SU-DHL-6 (cell line): ENCODE data around the gene DNAH9.

Experiments used
- H2AFZ ChIP-seq: fragments of 200-600 bp; sonication (generic); 2 replicates; pipeline ENCODE4 v1.6.1; 2014; ENCODE audit warnings: low read depth, mild to moderate bottlenecking, moderate library complexity, mixed read lengths, antibody characterized with exemption, low read length; ENCODE audit not compliant: severe bottlenecking
- H3F3A ChIP-seq: fragments of 200-600 bp; shearing (Covaris generic); 2 replicates; pipeline ENCODE4 v1.6.0; 2016; ENCODE audit warnings: antibody characterized with exemption, mild to moderate bottlenecking; ENCODE audit not compliant: insufficient read depth
- H3K27ac ChIP-seq: fragments of 200-600 bp; sonication (generic); 2 replicates; pipeline ENCODE4 v1.5.1; 2016; ENCODE audit warnings: low read depth, mild to moderate bottlenecking, low read length, moderate library complexity, mixed read lengths
- H3K27me3 ChIP-seq: fragments of 200-600 bp; sonication (generic), shearing (Covaris generic); 2 replicates; pipeline ENCODE4 v1.6.0; 2014; ENCODE audit warnings: mild to moderate bottlenecking, low read length
- H3K36me3 ChIP-seq: fragments of 200-600 bp; sonication (generic); 2 replicates; pipeline ENCODE4 v1.6.1; 2014; ENCODE audit warnings: mild to moderate bottlenecking, low read length, mixed read lengths
- H3K4me2 ChIP-seq: fragments of 300-600, 200-600 bp; shearing (Covaris generic), sonication (generic); 2 replicates; pipeline ENCODE4 v1.6.0; 2014; ENCODE audit warnings: low read length, low read depth, mild to moderate bottlenecking; ENCODE audit not compliant: poor library complexity, severe bottlenecking
- H3K4me3 ChIP-seq: fragments of 200-600 bp; sonication (generic); 2 replicates; pipeline ENCODE4 v1.5.1; 2014; ENCODE audit warnings: antibody characterized with exemption, low read length, mild to moderate bottlenecking, mixed read lengths; ENCODE audit not compliant: insufficient read depth, poor library complexity, severe bottlenecking
- H3K79me2 ChIP-seq: fragments of 200-600 bp; sonication (generic); 2 replicates; pipeline ENCODE4 v1.6.1; 2014; ENCODE audit warnings: mild to moderate bottlenecking, low read length, moderate library complexity; ENCODE audit not compliant: insufficient read depth
- H3K9ac ChIP-seq: fragments of 200-600 bp; sonication (generic); 2 replicates; pipeline ENCODE4 v1.7.0; 2014; ENCODE audit warnings: mild to moderate bottlenecking, low read length
- H3K9me2 ChIP-seq: fragments of 200-600 bp; sonication (generic); replicated peaks from 2 replicates; pipeline ENCODE4 v1.6.1; 2014; ENCODE audit warnings: low read length; ENCODE audit not compliant: insufficient read depth
- H3K9me3 ChIP-seq: fragments of 200-600 bp; sonication (generic); 2 replicates; pipeline ENCODE4 v1.6.1; 2014; ENCODE audit warnings: low read length, mixed read lengths; ENCODE audit not compliant: insufficient read depth
- H4K20me1 ChIP-seq: fragments of 200-600 bp; sonication (generic); 2 replicates; pipeline ENCODE4 v1.6.1; 2014; ENCODE audit warnings: low read depth, mild to moderate bottlenecking, antibody characterized with exemption, low read length, moderate library complexity, mixed read lengths
- EZH2phosphoT487 ChIP-seq: fragments of 200-600 bp; sonication (generic), shearing (Covaris generic); conservative IDR thresholded peaks from 2 replicates; pipeline ENCODE4 v1.6.1; 2018; ENCODE audit warnings: mild to moderate bottlenecking, antibody characterized with exemption, low read length, moderate library complexity, mixed read lengths
- TF ChIP-seq, protein P1 (sequence below): fragments of 200-600 bp; sonication (generic); IDR thresholded peaks from one replicate; pipeline ENCODE4 v1.5.1; 2017; ENCODE audit warnings: antibody characterized with exemption, mild to moderate bottlenecking, low read length, moderate library complexity; ENCODE audit not compliant: insufficient read depth, poor library complexity, severe bottlenecking

DNAH9 gene

DNA sequence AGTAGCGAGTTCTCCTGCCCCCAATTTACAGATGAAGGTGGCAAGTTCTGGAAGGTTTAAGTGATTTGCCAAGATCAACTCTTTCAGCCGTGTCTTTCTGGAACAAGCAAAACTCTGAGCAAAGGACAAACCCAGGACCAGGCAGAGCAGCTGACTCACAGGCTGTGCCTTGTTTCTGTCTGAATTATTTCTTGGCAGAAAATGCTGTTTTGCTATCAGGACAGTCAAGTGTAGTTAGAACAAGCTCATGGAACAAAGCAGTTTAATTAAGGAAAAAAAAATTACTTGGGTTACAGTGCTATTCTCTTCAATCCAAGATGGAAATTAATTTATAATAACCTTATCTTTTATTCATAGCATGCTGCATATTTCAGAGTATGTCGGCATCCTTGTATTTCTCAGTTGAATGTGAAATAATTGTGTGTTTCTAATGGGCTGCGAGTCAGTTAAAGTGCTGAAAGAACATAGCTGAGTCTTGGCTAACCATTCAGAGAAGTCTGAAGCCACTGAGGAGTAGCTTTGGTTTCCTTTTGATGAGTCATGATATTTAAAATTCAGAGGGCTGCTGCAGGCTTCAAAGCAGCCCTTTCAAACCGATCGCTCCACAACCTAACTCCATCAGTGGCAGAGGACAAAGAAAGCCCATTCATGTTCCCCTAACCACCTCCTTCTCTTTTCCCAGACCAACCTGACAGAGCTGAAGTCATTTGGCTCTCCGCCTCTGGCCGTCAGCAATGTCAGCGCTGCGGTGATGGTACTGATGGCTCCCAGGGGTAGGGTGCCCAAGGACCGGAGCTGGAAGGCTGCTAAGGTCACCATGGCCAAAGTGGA lies 255.3 kb downstream of the DNAH9 start:
- no peak overlapping the region for H2AFZ ChIP-seq
- H3K27me3 ChIP-seq, result no peaks in the 10 kb centered on the region
- no peaks in the 10 kb centered on the region for H3K79me2 ChIP-seq
- no peaks in the 10 kb centered on the region for H3K9me2 ChIP-seq
- H3K9ac ChIP-seq, result no peak overlapping the region
- H3K9me3 ChIP-seq, result no peaks in the 10 kb centered on the region
- no peak overlapping the region for H3K27ac ChIP-seq
- H3F3A ChIP-seq, result no peaks in the 10 kb centered on the region
- no peaks in the 10 kb centered on the region for H4K20me1 ChIP-seq
- TF ChIP-seq, protein P1, sequence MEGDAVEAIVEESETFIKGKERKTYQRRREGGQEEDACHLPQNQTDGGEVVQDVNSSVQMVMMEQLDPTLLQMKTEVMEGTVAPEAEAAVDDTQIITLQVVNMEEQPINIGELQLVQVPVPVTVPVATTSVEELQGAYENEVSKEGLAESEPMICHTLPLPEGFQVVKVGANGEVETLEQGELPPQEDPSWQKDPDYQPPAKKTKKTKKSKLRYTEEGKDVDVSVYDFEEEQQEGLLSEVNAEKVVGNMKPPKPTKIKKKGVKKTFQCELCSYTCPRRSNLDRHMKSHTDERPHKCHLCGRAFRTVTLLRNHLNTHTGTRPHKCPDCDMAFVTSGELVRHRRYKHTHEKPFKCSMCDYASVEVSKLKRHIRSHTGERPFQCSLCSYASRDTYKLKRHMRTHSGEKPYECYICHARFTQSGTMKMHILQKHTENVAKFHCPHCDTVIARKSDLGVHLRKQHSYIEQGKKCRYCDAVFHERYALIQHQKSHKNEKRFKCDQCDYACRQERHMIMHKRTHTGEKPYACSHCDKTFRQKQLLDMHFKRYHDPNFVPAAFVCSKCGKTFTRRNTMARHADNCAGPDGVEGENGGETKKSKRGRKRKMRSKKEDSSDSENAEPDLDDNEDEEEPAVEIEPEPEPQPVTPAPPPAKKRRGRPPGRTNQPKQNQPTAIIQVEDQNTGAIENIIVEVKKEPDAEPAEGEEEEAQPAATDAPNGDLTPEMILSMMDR, result no peak
- TF ChIP-seq EZH2phosphoT487, result no peak
- no peak overlapping the region for H3K4me3 ChIP-seq
- no peak overlapping the region for H3K4me2 ChIP-seq
- H3K36me3 ChIP-seq, result no peaks in the 10 kb centered on the region

DNA sequence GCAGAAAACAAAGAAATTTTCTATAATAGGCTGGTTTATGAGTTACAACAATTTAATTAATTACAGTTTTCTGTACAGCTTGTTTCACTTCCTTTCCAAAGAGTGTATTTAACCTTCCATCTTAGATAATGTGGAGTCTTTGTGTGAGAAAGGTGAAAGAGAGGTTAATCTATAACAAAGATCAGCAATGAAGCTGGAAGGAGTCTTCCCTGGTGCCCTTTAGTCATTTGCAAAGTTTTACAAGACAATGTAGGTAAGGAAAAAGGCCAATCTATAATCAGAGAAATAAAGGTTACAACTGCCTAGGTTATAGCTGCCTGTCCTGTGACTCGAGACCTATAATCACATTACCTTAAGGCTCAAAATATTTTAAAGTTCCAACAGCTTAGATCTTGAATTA lies 257.0 kb downstream of the DNAH9 start:
- no peaks in the 10 kb centered on the region for H3K27me3 ChIP-seq
- H3K79me2 ChIP-seq, result no peaks in the 10 kb centered on the region
- H3K4me3 ChIP-seq, result no peak overlapping the region
- no peak overlapping the region for H3K9ac ChIP-seq
- no peaks in the 10 kb centered on the region for H3F3A ChIP-seq
- no peaks in the 10 kb centered on the region for H3K9me2 ChIP-seq
- H2AFZ ChIP-seq, result no peak overlapping the region
- TF ChIP-seq EZH2phosphoT487, result no peak
- TF ChIP-seq, protein P1, result no peak
- H3K27ac ChIP-seq, result no peak overlapping the region
- H3K4me2 ChIP-seq, result no peak overlapping the region
- H4K20me1 ChIP-seq, result no peaks in the 10 kb centered on the region
- H3K36me3 ChIP-seq, result no peaks in the 10 kb centered on the region
- no peaks in the 10 kb centered on the region for H3K9me3 ChIP-seq

DNA sequence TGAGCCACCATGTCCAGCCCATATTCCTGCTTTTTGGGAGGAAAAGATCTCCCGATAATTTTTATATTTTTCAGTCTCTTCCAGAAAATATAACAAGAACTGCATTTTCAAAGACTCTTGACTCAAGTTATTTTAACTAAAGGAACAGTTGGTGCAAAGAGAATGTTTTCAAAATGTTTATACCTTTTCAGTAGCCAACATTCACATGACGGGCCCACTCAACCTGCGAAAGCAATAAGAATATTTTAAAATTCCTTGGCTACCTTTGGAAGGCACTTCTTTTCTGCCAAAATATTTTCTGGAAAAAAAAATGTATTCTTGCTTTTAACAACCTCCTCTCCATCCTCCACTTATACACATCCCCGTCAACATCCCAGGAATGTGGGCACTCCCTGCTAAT lies 258.7 kb downstream of the DNAH9 start:
- H3K36me3 ChIP-seq, result no peaks in the 10 kb centered on the region
- H3K27me3 ChIP-seq, result no peaks in the 10 kb centered on the region
- no peaks in the 10 kb centered on the region for H3K9me3 ChIP-seq
- no peaks in the 10 kb centered on the region for H4K20me1 ChIP-seq
- H3K27ac ChIP-seq, result no peak overlapping the region
- H3K4me2 ChIP-seq, result no peak overlapping the region
- no peaks in the 10 kb centered on the region for H3F3A ChIP-seq
- H3K9me2 ChIP-seq, result no peaks in the 10 kb centered on the region
- H3K79me2 ChIP-seq, result no peaks in the 10 kb centered on the region
- no peak overlapping the region for H2AFZ ChIP-seq
- no peak overlapping the region for H3K4me3 ChIP-seq
- TF ChIP-seq EZH2phosphoT487, result no peak
- TF ChIP-seq, protein P1, result no peak
- H3K9ac ChIP-seq, result no peak overlapping the region
